OCI-LY1 (cell line): ENCODE data around the gene SLC30A5.

ENCODE experiments used
- H2AFZ ChIP-seq: fragments of 200-600 bp; sonication (generic), shearing (Covaris generic); 2 replicates; pipeline ENCODE4 v1.6.0; 2014; ENCODE audit warnings: antibody characterized with exemption, mild to moderate bottlenecking, low read length
- H3F3A ChIP-seq: fragments of 200-600 bp; sonication (generic), shearing (Covaris generic); 2 replicates; pipeline ENCODE4 v1.6.0; 2014; ENCODE audit warnings: mild to moderate bottlenecking, antibody characterized with exemption, low read length, moderate library complexity; ENCODE audit not compliant: insufficient read depth
- H3K27ac ChIP-seq: fragments of 200-600 bp; sonication (generic); 2 replicates; pipeline ENCODE4 v1.5.1; 2014; ENCODE audit warnings: low read length, mixed run types, mild to moderate bottlenecking, low read depth; ENCODE audit not compliant: poor library complexity, severe bottlenecking
- H3K27me3 ChIP-seq: fragments of 200-600 bp; sonication (generic); 2 replicates; pipeline ENCODE4 v1.6.0; 2014; ENCODE audit warnings: antibody characterized with exemption, mild to moderate bottlenecking, low read length, moderate library complexity; ENCODE audit not compliant: insufficient read depth
- H3K36me3 ChIP-seq: fragments of 200-600 bp; sonication (generic); 2 replicates; pipeline ENCODE4 v1.6.1; 2014; ENCODE audit warnings: mild to moderate bottlenecking, antibody characterized with exemption, low read length, moderate library complexity, mixed read lengths; ENCODE audit not compliant: insufficient read depth
- H3K4me1 ChIP-seq: fragments of 200-600 bp; sonication (generic); 2 replicates; pipeline ENCODE4 v1.5.1; 2014; ENCODE audit warnings: mild to moderate bottlenecking, low read length, moderate library complexity; ENCODE audit not compliant: insufficient read depth, severe bottlenecking
- H3K4me2 ChIP-seq: fragments of 200-600 bp; sonication (generic), shearing (Covaris generic); 2 replicates; pipeline ENCODE4 v1.6.1; 2014; ENCODE audit warnings: low read length
- H3K4me3 ChIP-seq: fragments of 200-600 bp; sonication (generic); 2 replicates; pipeline ENCODE4 v1.5.1; 2014; ENCODE audit warnings: low read length, low read depth, mild to moderate bottlenecking, mixed read lengths; ENCODE audit not compliant: poor library complexity, severe bottlenecking
- H3K79me2 ChIP-seq: fragments of 200-600 bp; shearing (Covaris generic); 2 replicates; pipeline ENCODE4 v1.6.1; 2016; ENCODE audit warnings: mixed run types, low read length, mixed read lengths; ENCODE audit not compliant: insufficient read depth
- H3K9ac ChIP-seq: fragments of 200-600 bp; sonication (generic), shearing (Covaris generic); 2 replicates; pipeline ENCODE4 v1.6.1; 2014; ENCODE audit warnings: mild to moderate bottlenecking, low read length, mixed read lengths
- H3K9me2 ChIP-seq: fragments of 200-600 bp; sonication (generic), shearing (Covaris generic); 2 replicates; pipeline ENCODE4 v1.6.1; 2014; ENCODE audit warnings: low read depth, mild to moderate bottlenecking, low read length, mixed read lengths
- H3K9me3 ChIP-seq: fragments of 200-600 bp; shearing (Covaris generic); 2 replicates; pipeline ENCODE4 v1.6.1; 2014; ENCODE audit warnings: low read length, mixed read lengths
- H4K20me1 ChIP-seq: fragments of 200-600 bp; sonication (generic), shearing (Covaris generic); 2 replicates; pipeline ENCODE4 v1.6.0; 2016; ENCODE audit warnings: mild to moderate bottlenecking, low read length; ENCODE audit not compliant: insufficient read depth
- EZH2 ChIP-seq: fragments of 200-600 bp; sonication (generic), shearing (Covaris generic); IDR thresholded peaks from 2 replicates; pipeline ENCODE4 v1.8.0; 2017; ENCODE audit warnings: borderline replicate concordance, mixed run types, mild to moderate bottlenecking, antibody characterized with exemption, low read length, moderate library complexity, mixed read lengths
- TF ChIP-seq, protein P1 (sequence below): fragments of 200-600 bp; sonication (generic), shearing (Covaris generic); IDR thresholded peaks from 2 replicates; pipeline ENCODE4 v1.5.1; 2017; ENCODE audit warnings: mild to moderate bottlenecking, antibody characterized with exemption, low read length, moderate library complexity, mixed read lengths

The SLC30A5 gene

DNA sequence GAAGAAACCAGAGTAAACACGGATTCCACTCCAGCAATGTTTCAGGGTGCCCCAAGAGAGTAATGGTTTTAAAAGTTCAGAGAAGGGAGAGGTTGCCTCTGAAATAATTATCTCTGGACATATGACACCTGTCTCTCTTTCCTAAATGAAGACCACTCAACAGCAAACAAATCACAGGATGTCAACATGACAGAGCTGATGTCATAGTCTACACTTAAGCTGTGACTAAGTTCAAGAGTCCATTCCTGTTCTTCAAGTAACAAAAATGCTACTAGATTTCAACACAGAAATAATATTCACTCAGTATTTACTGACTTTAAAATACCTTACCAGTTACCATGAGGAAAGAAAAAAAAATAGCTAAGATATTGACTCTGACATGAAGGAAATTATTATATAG, 44.7 kb upstream of the SLC30A5 start:
- Histone ChIP-seq H2AFZ (no peak overlapping the region), H3K4me2 (no peak overlapping the region), H3F3A (no peaks in the 10 kb centered on the region), H3K4me1 (peaks cover 9% of the 10 kb centered on the region), H3K9me2 (no peaks in the 10 kb centered on the region), H3K27me3 (no peaks in the 10 kb centered on the region), H3K9ac (no peak overlapping the region), H3K9me3 (no peaks in the 10 kb centered on the region), H3K79me2 (no peaks in the 10 kb centered on the region), H3K36me3 (no peaks in the 10 kb centered on the region), H3K4me3 (no peak overlapping the region), H3K27ac (no peak overlapping the region), H4K20me1 (no peaks in the 10 kb centered on the region)
- no peak for TF ChIP-seq EZH2
- TF ChIP-seq, protein P1, sequence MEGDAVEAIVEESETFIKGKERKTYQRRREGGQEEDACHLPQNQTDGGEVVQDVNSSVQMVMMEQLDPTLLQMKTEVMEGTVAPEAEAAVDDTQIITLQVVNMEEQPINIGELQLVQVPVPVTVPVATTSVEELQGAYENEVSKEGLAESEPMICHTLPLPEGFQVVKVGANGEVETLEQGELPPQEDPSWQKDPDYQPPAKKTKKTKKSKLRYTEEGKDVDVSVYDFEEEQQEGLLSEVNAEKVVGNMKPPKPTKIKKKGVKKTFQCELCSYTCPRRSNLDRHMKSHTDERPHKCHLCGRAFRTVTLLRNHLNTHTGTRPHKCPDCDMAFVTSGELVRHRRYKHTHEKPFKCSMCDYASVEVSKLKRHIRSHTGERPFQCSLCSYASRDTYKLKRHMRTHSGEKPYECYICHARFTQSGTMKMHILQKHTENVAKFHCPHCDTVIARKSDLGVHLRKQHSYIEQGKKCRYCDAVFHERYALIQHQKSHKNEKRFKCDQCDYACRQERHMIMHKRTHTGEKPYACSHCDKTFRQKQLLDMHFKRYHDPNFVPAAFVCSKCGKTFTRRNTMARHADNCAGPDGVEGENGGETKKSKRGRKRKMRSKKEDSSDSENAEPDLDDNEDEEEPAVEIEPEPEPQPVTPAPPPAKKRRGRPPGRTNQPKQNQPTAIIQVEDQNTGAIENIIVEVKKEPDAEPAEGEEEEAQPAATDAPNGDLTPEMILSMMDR = no peak

DNA sequence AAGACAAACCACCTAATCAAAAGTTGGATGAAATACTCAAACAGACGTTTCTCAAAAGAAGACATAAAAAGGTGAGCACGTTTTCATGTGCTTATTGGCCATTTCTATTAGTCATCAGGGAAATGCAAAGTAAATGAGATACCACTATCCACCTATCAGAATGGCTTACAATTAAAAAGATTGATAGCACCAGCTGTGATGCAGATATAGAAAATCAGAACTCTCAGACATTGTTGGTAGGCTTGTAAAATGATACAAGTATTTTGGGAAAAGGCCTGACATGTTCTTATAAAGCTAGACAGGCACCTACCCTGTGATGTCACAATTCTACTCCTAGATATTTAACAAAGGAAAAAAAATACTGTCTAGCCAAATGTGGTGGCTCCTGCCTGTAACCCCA, 44.0 kb upstream of the SLC30A5 start:
- Histone ChIP-seq H3K4me3 (no peak overlapping the region), H3K79me2 (no peaks in the 10 kb centered on the region), H3F3A (no peaks in the 10 kb centered on the region), H3K27ac (no peak overlapping the region), H3K4me2 (no peak overlapping the region), H3K9ac (no peak overlapping the region), H3K9me3 (no peaks in the 10 kb centered on the region), H4K20me1 (no peaks in the 10 kb centered on the region), H3K27me3 (no peaks in the 10 kb centered on the region), H3K9me2 (no peaks in the 10 kb centered on the region), H3K4me1 (peaks cover 4% of the 10 kb centered on the region), H2AFZ (no peak overlapping the region), H3K36me3 (no peaks in the 10 kb centered on the region)
- no peak for TF ChIP-seq EZH2
- TF ChIP-seq, protein P1 = no peak

DNA sequence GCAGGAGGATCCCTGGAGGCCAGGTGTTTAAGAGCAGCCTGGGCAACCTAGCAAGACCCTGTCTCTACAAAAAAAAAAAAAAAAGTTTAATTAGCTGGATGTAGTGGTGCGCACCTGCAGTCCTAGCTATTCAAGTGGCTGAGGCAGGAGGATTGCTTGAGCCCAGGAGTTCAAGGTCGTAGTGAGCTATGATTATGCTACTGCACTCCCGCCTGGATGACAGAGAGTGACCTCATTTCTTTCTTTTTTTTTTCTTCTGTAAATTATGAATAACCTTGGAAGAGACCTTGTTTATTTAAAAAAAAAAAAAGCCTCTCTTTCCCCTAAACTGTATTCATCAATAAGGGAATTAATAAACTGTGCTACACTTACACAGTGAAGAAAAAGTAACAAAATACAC, 43.6 kb upstream of the SLC30A5 start:
- Histone ChIP-seq H3K36me3 (no peaks in the 10 kb centered on the region), H4K20me1 (no peaks in the 10 kb centered on the region), H3K27me3 (no peaks in the 10 kb centered on the region), H3K79me2 (no peaks in the 10 kb centered on the region), H3K9me2 (no peaks in the 10 kb centered on the region), H3K9me3 (no peaks in the 10 kb centered on the region), H3K4me2 (no peak overlapping the region), H3K4me3 (no peak overlapping the region), H3K27ac (no peak overlapping the region), H3K9ac (no peak overlapping the region), H3F3A (no peaks in the 10 kb centered on the region), H2AFZ (no peak overlapping the region), H3K4me1 (peaks cover 4% of the 10 kb centered on the region)
- no peak for TF ChIP-seq EZH2
- TF ChIP-seq, protein P1 = no peak
